GM12878 (cell line): Measurements from ENCODE around the gene DLG1. TPM values are rescaled to one million over a fixed set of nuclear protein-coding genes. Genes with fewer than 3 reads are reported as not detected.

Source experiments
- ATAC-seq: fragments of 200-7000 bp; cut with Tn5 transposase; 3 replicates; pipeline ENCODE4 v1.9.1; 2020; ENCODE audit warnings: mild to moderate bottlenecking, moderate library complexity
- BruUV-seq: library from RNA; stranded (reverse); fragments of 400-500 nt; replicated peaks from 2 replicates; lab custom pipeline; 2021; lab: Mats Ljungman, UMichigan
- CTCF ChIA-PET: fragments of 300-600 bp; sonication (Branson Sonifier 250); formaldehyde crosslinking; extraction: SDS; loops from one replicate; lab custom pipeline; 2021; ENCODE audit warnings: inconsistent platforms; lab: Yijun Ruan, JAX
- POLR2A ChIA-PET: fragments of 350-600 bp; formaldehyde crosslinking; extraction: SDS; loops from one replicate; lab custom pipeline; 2021; ENCODE audit warnings: inconsistent platforms; lab: Charles Lee
- RAD21 ChIA-PET: fragments of 300-600 bp; sonication (Branson Sonifier 250); formaldehyde crosslinking; loops from one replicate; lab custom pipeline; 2023; ENCODE audit warnings: antibody characterized with exemption; ENCODE audit not compliant: unreplicated experiment; lab: Charles Lee
- SMC1A ChIA-PET: fragments of 300-600 bp; sonication (Branson Sonifier 250); formaldehyde crosslinking; loops from one replicate; lab custom pipeline; 2023; ENCODE audit not compliant: unreplicated experiment, uncharacterized antibody; lab: Charles Lee
- DNase-seq: peaks from one replicate; pipeline ENCODE4 v3.0.0-alpha.2; 2011; ENCODE audit warnings: low read depth, low spot score
- FAIRE-seq: peaks from 3 replicates; lab custom pipeline; 2011; peaks lifted over from hg19 to GRCh38; lab: Jason Lieb, UNC
- H2AFZ ChIP-seq: 2 replicates; pipeline ENCODE4 v1.6.0; 2011; ENCODE audit warnings: low read depth, low read length, control low read depth; ENCODE audit not compliant: control insufficient read depth
- H3K27ac ChIP-seq: 2 replicates; pipeline ENCODE4 v1.5.1; 2011; ENCODE audit warnings: control low read depth; ENCODE audit not compliant: control insufficient read depth, insufficient read depth
- H3K27me3 ChIP-seq, 2 experiments: replicated peaks in 1 of 2; 2 replicates each; pipeline versions ENCODE4 v1.6.0 to v1.6.1; 2011; ENCODE audit warnings: low read length in 1 of 2; ENCODE audit not compliant: control insufficient read depth in 2 of 2, insufficient read depth in 2 of 2
- H3K36me3 ChIP-seq, 2 experiments: 2 replicates each; pipeline ENCODE4 v1.5.1; 2011; ENCODE audit warnings: low read length in 1 of 2; ENCODE audit not compliant: control insufficient read depth in 2 of 2, insufficient read depth in 2 of 2
- H3K4me1 ChIP-seq: 2 replicates; pipeline ENCODE4 v1.6.1; 2011; ENCODE audit warnings: mild to moderate bottlenecking, low read length, moderate library complexity, mixed read lengths; ENCODE audit not compliant: control insufficient read depth, insufficient read depth
- H3K4me2 ChIP-seq: 2 replicates; pipeline ENCODE4 v1.6.0; 2011; ENCODE audit warnings: control low read depth; ENCODE audit not compliant: control insufficient read depth, insufficient read depth
- H3K4me3 ChIP-seq: fragments of 200-600 bp; sonication (generic); 2 replicates; pipeline ENCODE4 v1.5.1; 2016
- H3K79me2 ChIP-seq: 2 replicates; pipeline ENCODE4 v1.6.0; 2011; ENCODE audit warnings: low read length; ENCODE audit not compliant: control insufficient read depth, insufficient read depth
- H3K9ac ChIP-seq: 2 replicates; pipeline ENCODE4 v1.8.0; 2011; ENCODE audit warnings: low read length, control low read depth, mixed read lengths; ENCODE audit not compliant: control insufficient read depth, insufficient read depth
- H3K9me3 ChIP-seq: replicated peaks from 3 replicates; pipeline ENCODE4 v1.5.1; 2011; ENCODE audit warnings: mild to moderate bottlenecking, low read length; ENCODE audit not compliant: control insufficient read depth, insufficient read depth
- H4K20me1 ChIP-seq: 2 replicates; pipeline ENCODE4 v1.6.0; 2011; ENCODE audit not compliant: control insufficient read depth, insufficient read depth
- ASH2L ChIP-seq: fragments of 300-600, 200-600 bp; sonication (generic); IDR thresholded peaks from 2 replicates; pipeline ENCODE4 v1.6.1; 2017; ENCODE audit warnings: low read depth, mild to moderate bottlenecking, borderline replicate concordance
- NFXL1 ChIP-seq: fragments of 450-650 bp; IDR thresholded peaks from 2 replicates; pipeline ENCODE4 v1.6.1; 2017; ENCODE audit warnings: antibody characterized with exemption, mild to moderate bottlenecking, borderline replicate concordance
- RAD51 ChIP-seq: fragments of 450-650 bp; IDR thresholded peaks from 2 replicates; pipeline ENCODE4 v1.6.1; 2016; ENCODE audit warnings: moderate library complexity, mild to moderate bottlenecking, inconsistent platforms
- REST ChIP-seq: IDR thresholded peaks from 2 replicates; pipeline ENCODE4 v1.6.1; 2012; ENCODE audit warnings: mild to moderate bottlenecking, low read depth, low read length
- in situ Hi-C: fragments of 300-500 bp; cut with MboI; formaldehyde crosslinking; loops from 9 replicates; pipeline ENCODE4 v1.14.3; 2018; ENCODE audit warnings: mixed read lengths
- intact Hi-C: fragments of 100-400 bp; cut with micrococcal nuclease; formaldehyde crosslinking; loops from one replicate; pipeline ENCODE4 v1.14.2; 2022; ENCODE audit not compliant: unreplicated experiment
- polyA plus RNA-seq, 11 experiments: library from polyadenylated mRNA; depleted of rRNA in 4 of 11; unstranded in 6 of 11; stranded (reverse) in 5 of 11; fragments of >200 nt; fragmentation: Nextera tagmentation in 4 of 11; fragmentation: Illumina TruSeq in 1 of 11; extraction: Ambion mirVana in 4 of 11; extraction: Trizol in 1 of 11; gene quantifications; 1 replicate in 1 of 11; 2 replicates in 10 of 11; pipeline versions ENCODE4 v1.2.1 to v1.2.3, GENCODE V29; 2011 to 2016; ENCODE audit warnings: inconsistent platforms in 2 of 11, missing spikeins in 2 of 11, low read depth in 1 of 11
- total RNA-seq, 4 experiments: library from RNA; depleted of rRNA in 3 of 4; stranded (reverse); fragments of >200 nt in 3 of 4; fragmentation: Illumina TruSeq in 1 of 4; extraction: Trizol in 1 of 4; gene quantifications; 2 replicates each; pipeline versions ENCODE4 v1.2.1 to v1.2.3, GENCODE V29; 2013 to 2021

The DLG1 gene
- total and polyA plus RNA-seq, 10 of the 15 experiments (the other 5 are each of a cell fraction or from before 2014, with no cell fraction given), result 9.2 to 63.1 (median 40.1) TPM

- peak; percentile 15; the same call in 1 of the 2 replicates for TF ChIP-seq RAD51
Measured at GRCh38 chr3:197292083-197292646, 6.2 kb downstream of the DLG1 start (continued).

GRCh38 chr3:197289726-197290125 lies 8.7 kb downstream of the DLG1 start:
- SMC1A ChIA-PET, result interaction anchor here (1.5 kb wide), 1 partner anchor 32 kb away, joined by 7 read pairs; no protein-coding TSS in a partner anchor
- Histone ChIP-seq H3K79me2 (peaks cover 46% of the 10 kb centered on the region), H4K20me1 (no peaks in the 10 kb centered on the region), H3K36me3 (peaks cover 3 to 18% of the 10 kb centered on the region in 2 experiments), H3K9ac (no peak overlapping the region), H3K27ac (no peak overlapping the region), H3K4me2 (no peak overlapping the region), H3K4me1 (peaks cover 20% of the 10 kb centered on the region), H3K9me3 (no peaks in the 10 kb centered on the region; the same call in 1 of the 3 replicates), H3K27me3 (no peaks in the 10 kb centered on the region), H2AFZ (no peak overlapping the region), H3K4me3 (no peak overlapping the region)
- ATAC-seq (no peak), FAIRE-seq (no peak), DNase-seq (no peak)
- no TSS peak for BruUV-seq
- RAD21 ChIA-PET, result interaction anchor here (1.5 kb wide), 1 partner anchor 212 kb away, joined by 3 read pairs; no protein-coding TSS in a partner anchor
- POLR2A ChIA-PET, result interaction anchor here (0.6 to 1.0 kb wide), 2 partner anchors 9 to 356 kb away, joined by 3 to 6 read pairs; partner anchors contain the start of gene DLG1
- in situ Hi-C loops, result no loop called here
- TF ChIP-seq NFXL1 (no peak), REST (no peak), ASH2L (no peak)
- intact Hi-C loops, result loop anchor here (10.0 kb wide), 1 partner anchor 165 kb away; no protein-coding TSS in a partner anchor
- CTCF ChIA-PET, result interaction anchor here (0.9 to 1.3 kb wide), 4 partner anchors 15 to 164 kb away, joined by 3 to 4 read pairs (median 3); no protein-coding TSS in a partner anchor
